ENCODE measurements around the gene ADAR.
A peak's percentile ranks its signal among the peaks of the same experiment; 100 is the strongest.

Gene ADAR

DNA sequence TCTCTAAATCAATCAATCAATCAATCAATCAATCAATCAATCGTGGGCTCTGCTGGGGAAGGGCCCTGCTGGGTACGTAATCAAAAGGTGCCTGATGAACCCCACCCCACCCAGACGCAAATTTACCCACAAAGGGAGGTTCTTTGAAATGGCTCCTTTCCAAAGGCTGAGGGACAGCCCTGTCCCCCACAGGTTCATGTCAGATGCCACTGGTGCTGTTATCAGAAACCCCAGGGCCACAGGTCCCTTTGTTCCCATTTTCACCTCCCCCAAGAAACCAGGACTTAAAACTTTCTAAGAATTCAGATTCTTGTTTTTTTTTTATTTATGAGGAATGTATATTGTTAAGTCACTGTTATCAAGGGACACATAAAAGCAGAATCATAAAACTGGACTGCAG, 26.2 kb downstream of the ADAR start:
- no peak for DNase-seq

DNA sequence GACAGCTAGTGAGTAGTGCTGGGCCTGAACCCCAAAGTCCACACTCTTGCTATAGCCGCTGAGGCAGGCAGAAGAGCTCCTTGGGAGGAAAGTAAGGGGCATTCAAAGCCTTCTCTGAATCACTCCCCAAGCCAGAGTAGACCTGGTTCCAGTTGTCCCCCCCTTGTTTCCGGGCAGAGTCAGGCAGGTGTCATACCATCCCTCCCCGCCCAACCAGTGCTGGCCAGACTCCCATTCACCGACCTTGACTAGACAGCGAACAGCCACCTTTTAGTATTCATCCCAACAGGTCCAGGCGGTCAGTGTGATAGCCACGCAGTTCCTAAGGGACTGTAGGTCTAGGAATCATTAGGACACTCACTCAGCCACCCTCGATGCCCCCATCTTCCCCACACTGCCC, 28.6 kb downstream of the ADAR start:
- DNase-seq = no peak

DNA sequence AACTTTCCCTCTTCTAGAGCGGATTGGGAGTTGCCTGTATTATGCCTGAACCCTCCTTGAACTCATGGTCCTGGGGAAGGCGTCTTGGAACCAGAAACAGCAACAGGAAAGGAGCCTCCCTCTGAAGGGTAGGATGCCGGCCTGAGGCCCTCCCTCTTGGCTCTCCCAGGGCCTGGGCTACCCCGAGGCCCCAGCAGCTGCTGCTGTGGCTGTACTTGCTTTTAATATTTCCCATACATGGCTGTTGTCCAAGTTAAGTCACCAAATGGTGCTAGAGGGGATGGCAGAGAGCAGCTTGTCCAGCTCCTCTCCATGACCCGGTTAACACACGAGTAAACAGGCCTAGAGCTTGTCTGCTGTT, 29.9 kb downstream of the ADAR start:
- DNase-seq = no peak

- DNase-seq = no peak
Measured at GRCh38 chr1:154577346-154578057, 30.5 kb downstream of the ADAR start.

GRCh38 chr1:154575951-154576566, 31.9 kb downstream of the ADAR start:
- no peak for DNase-seq

DNA sequence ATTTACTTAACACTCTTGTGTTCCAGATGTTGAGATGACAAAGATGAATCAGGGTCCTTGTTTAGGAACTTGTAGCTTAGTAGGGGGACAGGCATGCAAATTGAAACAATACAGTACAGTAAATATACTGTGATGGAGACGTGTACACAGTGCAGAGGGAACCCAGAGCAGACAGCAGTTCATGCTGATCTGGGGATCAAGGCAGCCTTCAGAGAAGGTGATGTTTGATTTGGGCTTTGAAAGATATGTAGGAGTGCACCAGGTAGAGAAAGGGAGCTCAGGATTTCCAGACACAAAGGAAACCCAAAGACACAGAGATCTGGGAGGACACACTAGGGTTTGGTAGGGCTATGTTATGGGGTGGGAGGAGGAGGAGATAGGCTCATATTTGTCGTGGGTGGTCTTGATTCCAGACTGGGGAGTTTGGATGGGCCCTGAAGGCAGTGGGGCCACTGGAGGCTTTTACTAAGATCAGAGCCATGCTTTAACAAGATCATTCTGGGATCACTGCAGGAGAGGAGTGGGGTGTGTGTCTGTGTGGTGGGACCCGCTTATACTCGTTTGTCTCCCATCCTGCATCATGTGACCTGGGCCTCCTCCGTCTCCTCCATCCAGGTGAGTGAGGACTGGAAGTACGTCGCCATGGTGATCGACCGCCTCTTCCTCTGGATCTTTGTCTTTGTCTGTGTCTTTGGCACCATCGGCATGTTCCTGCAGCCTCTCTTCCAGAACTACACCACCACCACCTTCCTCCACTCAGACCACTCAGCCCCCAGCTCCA, 32.6 kb downstream of the ADAR start:
- DNase-seq = no peak

GRCh38 chr1:154574716-154575115, 33.3 kb downstream of the ADAR start:
- no peak for DNase-seq

GRCh38 chr1:154573168-154573510, 34.8 kb downstream of the ADAR start:
- no peak for DNase-seq

- DNase-seq = no peak
Measured at GRCh38 chr1:154572468-154573167, 35.4 kb downstream of the ADAR start.

GRCh38 chr1:154571964-154572288, 36.1 kb downstream of the ADAR start:
- no peak for DNase-seq

- DNase-seq = no peak
Measured at GRCh38 chr1:154571244-154571963, 36.6 kb downstream of the ADAR start.

DNA sequence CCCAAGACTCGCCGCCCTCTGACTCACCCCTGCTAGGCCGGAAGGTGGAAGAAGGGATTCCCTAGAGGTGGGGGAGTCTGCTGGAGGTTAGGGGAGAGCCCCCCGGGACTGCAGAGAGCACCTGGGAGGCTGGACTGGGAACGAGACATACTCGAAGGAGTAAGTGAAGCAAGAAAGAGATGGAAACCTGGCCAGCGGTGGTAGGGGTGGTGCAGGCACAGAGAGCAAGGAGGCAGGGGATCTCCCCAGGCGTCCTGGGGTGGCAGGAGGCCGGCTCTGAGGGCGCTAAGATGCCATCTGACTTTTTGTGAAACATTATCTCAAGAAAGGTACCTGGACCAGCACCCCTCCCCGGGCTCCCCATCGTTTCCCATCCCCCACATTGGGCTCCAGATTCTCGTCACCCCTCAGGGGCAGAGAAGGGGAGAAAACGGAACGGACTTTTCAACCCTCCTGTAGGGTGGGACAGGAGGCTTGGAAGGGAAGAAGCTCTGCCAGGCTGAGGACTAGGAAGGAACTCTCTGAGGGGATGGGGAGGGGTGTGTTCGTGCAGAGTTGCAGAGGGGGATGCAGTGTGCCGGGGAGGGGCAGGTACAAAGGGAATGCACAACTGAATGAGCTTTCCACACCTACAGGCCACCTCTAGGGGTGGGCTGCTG, 39.7 kb downstream of the ADAR start:
- no peak for DNase-seq

GRCh38 chr1:154567386-154568156, 40.4 kb downstream of the ADAR start, which contains the start of gene CHRNB2:
Gene CHRNB2, plus strand, starts transcription at chr1:154567778. Its CDS starts 267 bp downstream, at chr1:154568045.
- DNase-seq = peak; percentile 23

DNA sequence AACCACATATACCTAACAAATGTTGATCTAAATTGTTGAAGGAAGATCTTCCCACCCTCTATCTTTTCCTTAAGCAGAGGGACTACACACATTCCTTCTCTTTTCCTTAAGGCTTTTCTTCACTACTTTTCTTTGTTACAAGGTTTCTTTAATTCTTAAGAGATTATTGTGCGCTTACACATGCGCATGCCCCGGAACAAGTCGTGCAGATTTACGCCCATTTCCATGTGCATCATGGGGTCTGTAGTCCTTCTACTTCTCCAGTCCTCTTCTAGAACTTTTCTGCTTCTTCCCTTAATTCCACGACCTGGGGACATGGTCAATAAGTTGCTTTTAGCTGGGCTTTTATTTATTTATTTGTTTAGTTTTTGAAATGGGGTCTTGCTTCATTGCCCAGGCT, 42.1 kb downstream of the ADAR start:
- DNase-seq = no peak

DNA sequence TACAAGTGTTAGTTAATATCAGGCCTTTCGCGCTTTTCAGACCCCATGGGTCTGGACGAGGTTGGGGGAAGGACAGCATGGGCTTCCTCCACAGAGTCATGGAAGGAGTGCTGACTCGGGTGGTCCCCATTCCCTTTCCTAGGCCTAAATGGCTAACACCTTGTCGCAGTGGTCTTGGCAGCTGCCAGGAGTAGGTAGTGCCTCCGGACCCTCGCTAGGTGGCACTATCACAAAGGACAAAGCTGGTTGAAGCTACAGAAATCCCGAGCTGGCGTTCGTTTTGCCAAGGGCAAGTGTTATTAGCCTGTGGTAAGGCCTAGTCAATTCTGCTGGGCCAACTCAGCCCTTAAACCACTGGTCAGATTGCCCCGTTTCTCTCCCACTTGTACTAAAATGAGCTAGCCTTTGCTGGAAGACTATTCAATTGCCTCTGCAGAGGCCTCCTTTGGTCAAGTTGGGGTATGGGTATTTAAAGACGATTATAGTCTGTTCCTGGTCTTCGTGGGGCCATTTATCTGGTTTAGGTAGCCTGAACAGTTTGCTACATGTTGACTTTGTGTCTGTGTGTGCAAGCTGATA, 48.4 kb downstream of the ADAR start:
- peak; percentile 86 for DNase-seq

- DNase-seq = peak; percentile 92
Measured at GRCh38 chr1:154558720-154559465, 49.1 kb downstream of the ADAR start.

DNA sequence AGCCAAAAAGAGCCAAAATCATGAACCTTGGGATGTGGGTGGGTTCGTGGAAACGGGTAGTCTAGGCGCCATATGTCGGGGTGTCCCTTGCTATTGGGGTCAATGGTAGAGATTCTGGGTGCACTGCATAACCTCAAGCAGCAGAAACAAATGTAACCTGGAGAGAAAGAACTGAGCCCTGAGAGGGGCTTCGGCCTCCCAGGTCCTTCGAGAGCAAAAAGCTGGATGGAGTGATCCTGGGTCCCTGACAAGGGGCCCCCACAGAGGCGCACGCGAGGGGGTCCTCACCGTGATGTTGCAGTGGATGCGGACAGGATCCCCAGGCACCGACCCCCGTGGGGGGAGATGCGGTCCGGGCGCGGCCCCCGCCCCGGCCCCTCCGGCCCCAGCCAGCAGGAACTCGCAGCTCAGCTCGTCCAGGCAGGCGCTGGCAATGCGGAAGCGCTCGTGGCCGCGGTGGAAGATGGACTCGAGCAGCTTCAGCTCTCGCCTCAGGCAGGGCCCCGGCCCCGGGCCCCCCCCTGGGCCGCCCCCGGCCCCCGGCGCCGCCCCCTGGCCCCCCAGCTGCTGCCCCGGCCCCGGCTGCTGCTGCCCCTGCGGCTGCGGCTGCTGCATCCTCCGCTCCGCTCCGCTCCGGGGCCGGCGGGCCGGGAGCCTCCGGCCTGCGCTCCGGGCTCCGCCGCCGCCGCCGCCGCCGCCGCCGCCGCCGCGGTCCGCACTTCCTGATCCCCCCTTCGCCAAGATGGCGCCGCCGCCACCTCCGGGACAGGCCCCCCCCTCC, 49.9 kb downstream of the ADAR start, which contains the start of gene UBE2Q1:
Gene UBE2Q1, minus strand, starts transcription at position 724 of the 781 bp plus-strand sequence. Its CDS starts 109 bp downstream, at position 615.
- no peak for DNase-seq

DNA sequence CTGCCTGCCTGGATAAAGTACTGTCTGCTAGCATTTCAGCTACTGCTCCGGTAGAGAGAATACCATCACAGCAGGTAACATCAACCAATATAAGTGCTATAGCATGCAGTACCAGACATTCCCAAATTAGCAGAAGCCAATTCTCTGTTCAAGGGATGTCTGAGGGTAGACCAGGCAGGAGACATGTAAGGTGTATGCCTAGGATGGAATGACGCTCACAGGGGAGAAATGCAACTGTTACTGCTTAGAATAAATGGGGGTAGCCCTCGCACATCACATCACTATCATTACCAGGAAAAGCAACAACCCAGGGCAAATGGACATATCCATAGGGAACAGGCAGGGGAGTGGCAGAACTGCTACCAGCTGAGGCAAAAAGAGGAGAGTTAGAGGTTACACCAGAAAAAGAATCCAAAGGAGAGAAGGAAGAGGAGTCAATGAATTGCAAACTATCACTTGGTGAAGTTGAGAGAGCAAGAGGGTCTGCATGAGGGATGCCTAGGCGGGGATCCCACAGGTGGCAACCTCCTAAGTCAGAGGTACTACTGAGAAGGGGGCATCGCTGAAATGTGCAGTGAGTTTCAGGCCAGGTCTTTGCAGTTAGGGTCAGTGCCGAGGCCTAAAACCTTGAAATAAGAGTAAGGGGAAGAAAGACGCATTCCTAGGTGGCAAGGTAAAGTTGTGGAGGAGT, 50.6 kb downstream of the ADAR start:
- no peak for DNase-seq

GRCh38 chr1:154556422-154556821, 51.6 kb downstream of the ADAR start:
- DNase-seq = peak; percentile 32
